GM12872 (cell line): Measurements from ENCODE around the gene CDK2AP2.

ENCODE experiments used
- CTCF ChIP-seq: IDR thresholded peaks from 3 replicates; pipeline ENCODE4 v1.5.1; 2011; ENCODE audit warnings: low read depth, mild to moderate bottlenecking, low read length, moderate library complexity; ENCODE audit not compliant: insufficient read depth

The CDK2AP2 gene

GRCh38 chr11:67504950-67505581, 2.9 kb downstream of the CDK2AP2 start, which contains the start of gene PITPNM1:
Gene PITPNM1, minus strand, starts transcription at chr11:67505363. Its CDS starts 1,183 bp downstream, at chr11:67504180.
- TF ChIP-seq CTCF, result no peak

- TF ChIP-seq CTCF, result no peak
Observed at GRCh38 chr11:67504005-67504949, 3.7 kb downstream of the CDK2AP2 start.

- no peak for TF ChIP-seq CTCF
Observed at GRCh38 chr11:67503119-67504004, 4.6 kb downstream of the CDK2AP2 start.

- TF ChIP-seq CTCF, result no peak
Observed at GRCh38 chr11:67502328-67502979, 5.5 kb downstream of the CDK2AP2 start.

- no peak for TF ChIP-seq CTCF
Observed at GRCh38 chr11:67501854-67502253, 6.1 kb downstream of the CDK2AP2 start.

GRCh38 chr11:67500831-67501715, 6.9 kb downstream of the CDK2AP2 start:
- no peak for TF ChIP-seq CTCF
